GM20000 (cell line): Measurements from ENCODE around the gene CTSC.

Experiments
- DNase-seq: peaks from one replicate; pipeline ENCODE4 v3.0.0; 2012; ENCODE audit warnings: low spot score
- CTCF ChIP-seq: IDR thresholded peaks from 2 replicates; pipeline ENCODE4 v1.5.1; 2012; ENCODE audit warnings: mild to moderate bottlenecking, control low read depth; ENCODE audit errors: extremely low read depth, missing control alignments

Gene CTSC

GRCh38 chr11:88353386-88353785 is 15.8 kb upstream of the CTSC start:
- TF ChIP-seq CTCF = no peak
- DNase-seq = no peak

- TF ChIP-seq CTCF = no peak
- no peak for DNase-seq
These were observed 14.6 kb upstream of the CTSC start for GRCh38 chr11:88352139-88352538.

GRCh38 chr11:88348870-88349269 is 11.3 kb upstream of the CTSC start:
- DNase-seq = no peak
- TF ChIP-seq CTCF = no peak

GRCh38 chr11:88345949-88346348 is 8.4 kb upstream of the CTSC start:
- no peak for DNase-seq
- no peak for TF ChIP-seq CTCF

GRCh38 chr11:88345408-88345807 is 7.9 kb upstream of the CTSC start:
- TF ChIP-seq CTCF = no peak
- DNase-seq = no peak

GRCh38 chr11:88344869-88345268 is 7.3 kb upstream of the CTSC start:
- no peak for DNase-seq
- TF ChIP-seq CTCF = no peak

- TF ChIP-seq CTCF = no peak
- no peak for DNase-seq
These were observed 4.2 kb upstream of the CTSC start for GRCh38 chr11:88341522-88342251.
